Kidney epithelial cell (primary cell): ENCODE data around the gene PRAMEF1. TPM values are rescaled to one million over a fixed set of nuclear protein-coding genes. Genes with fewer than 3 reads are reported as not detected.

Source experiments
- DNase-seq: peaks from one replicate; pipeline ENCODE4 v3.0.0-alpha.2; 2010; ENCODE audit warnings: low read depth
- H3K27me3 ChIP-seq: 2 replicates; pipeline ENCODE4 v1.6.0; 2011; ENCODE audit warnings: low read length; ENCODE audit not compliant: control insufficient read depth, insufficient read depth
- H3K36me3 ChIP-seq: 2 replicates; pipeline ENCODE4 v1.5.1; 2011; ENCODE audit warnings: low read length; ENCODE audit not compliant: control insufficient read depth, insufficient read depth
- H3K4me3 ChIP-seq: 2 replicates; pipeline ENCODE4 v1.5.1; 2011; ENCODE audit warnings: low read depth, mild to moderate bottlenecking, control low read depth, low read length
- CTCF ChIP-seq: IDR thresholded peaks from 2 replicates; pipeline ENCODE4 v1.5.1; 2011; ENCODE audit warnings: mild to moderate bottlenecking, moderate library complexity, low read length, control low read depth, inconsistent platforms; ENCODE audit not compliant: insufficient read depth, poor library complexity, severe bottlenecking
- total RNA-seq: library from RNA; depleted of rRNA; stranded (reverse); fragments of >200 nt; gene quantifications from 2 replicates; pipeline ENCODE4 v1.2.3, GENCODE V29; 2015

Gene PRAMEF1
- total RNA-seq, 1 donor from 2014 or later = not detected

DNA sequence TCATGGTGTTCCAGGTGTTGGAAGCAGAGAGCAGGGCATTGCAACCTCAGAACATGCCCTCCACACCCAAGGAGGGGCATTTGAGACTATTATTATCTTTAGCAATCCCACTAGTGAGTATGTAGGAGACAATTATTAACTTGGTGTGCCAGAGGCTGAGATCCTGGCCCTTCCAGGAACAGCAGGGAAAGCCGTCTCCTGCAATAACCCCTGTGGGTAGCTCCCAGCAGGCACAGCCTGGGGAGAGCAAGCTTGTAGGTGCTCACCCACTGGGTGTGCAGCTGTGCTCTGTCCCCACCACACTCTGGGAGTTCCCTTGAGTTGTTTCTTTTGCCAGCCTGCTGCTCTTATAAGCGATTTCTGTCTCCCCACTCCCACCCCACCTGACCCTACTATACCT lies 34.9 kb upstream of the PRAMEF1 start:
- H3K4me3 ChIP-seq = no peak overlapping the region
- no peaks in the 10 kb centered on the region for H3K36me3 ChIP-seq
- TF ChIP-seq CTCF = no peak
- DNase-seq = no peak
- no peaks in the 10 kb centered on the region for H3K27me3 ChIP-seq

DNA sequence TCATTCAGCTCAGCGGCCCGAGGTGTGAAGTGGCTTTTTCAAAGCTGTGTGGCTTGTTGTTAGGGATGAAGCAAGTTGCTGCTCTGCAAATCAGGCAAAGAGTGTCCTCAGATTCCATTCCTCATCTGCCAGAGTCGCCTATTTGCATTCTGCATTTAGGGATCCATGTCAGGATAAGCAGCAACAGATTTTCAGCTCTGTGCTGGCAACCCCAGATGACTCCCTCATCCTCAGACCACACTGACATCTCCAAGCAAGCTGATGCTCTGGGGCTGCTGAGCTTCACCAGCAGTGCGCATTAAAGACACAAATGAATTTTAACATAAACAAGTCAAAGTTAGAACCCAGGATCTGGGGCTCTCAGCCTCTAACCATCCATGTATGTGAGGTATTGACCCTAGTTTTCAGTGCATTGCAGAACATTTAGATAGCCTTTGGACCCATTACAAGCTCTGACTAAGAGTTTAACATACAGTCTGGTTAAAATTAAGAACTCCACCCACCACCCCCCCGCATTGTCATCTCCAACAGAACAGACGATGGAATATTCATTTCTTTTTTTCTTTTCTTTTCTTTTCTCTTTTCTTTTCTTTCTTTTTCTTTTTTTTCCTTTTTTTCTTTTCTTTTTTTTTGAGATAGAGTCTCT lies 34.3 kb upstream of the PRAMEF1 start:
- H3K4me3 ChIP-seq = no peak overlapping the region
- TF ChIP-seq CTCF = no peak
- no peaks in the 10 kb centered on the region for H3K36me3 ChIP-seq
- no peaks in the 10 kb centered on the region for H3K27me3 ChIP-seq
- DNase-seq = no peak

- H3K27me3 ChIP-seq = no peaks in the 10 kb centered on the region
- no peaks in the 10 kb centered on the region for H3K36me3 ChIP-seq
- no peak for DNase-seq
- no peak overlapping the region for H3K4me3 ChIP-seq
- no peak for TF ChIP-seq CTCF
These were observed 33.4 kb upstream of the PRAMEF1 start for GRCh38 chr1:12757836-12758235.

DNA sequence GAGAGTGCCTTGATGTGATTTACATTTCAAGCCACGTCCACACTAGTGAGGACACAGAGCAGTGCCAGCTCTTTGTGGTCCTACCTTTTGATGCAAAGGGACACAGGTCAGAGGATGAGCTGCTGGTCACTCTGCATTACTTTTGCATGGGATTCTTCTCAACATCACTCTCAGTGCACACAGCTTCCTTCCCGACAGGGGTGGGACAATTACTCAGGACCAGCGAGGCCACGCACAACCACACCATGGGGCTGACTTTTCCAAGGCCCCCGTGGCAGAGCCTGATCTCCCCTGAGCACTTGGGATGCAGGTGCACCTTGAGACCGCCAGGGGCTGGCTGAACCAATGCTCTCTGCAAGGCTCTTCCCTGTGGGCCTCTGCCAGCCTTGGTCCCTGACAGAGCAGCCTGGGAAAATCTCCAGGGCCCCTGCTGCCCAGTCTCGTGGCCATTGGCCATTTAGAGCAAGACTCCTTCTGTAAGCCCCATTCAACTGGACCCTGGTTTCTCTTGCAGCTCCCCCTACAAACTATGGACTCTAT lies 30.9 kb upstream of the PRAMEF1 start:
- no peak for TF ChIP-seq CTCF
- DNase-seq = no peak
- H3K36me3 ChIP-seq = no peaks in the 10 kb centered on the region
- no peak overlapping the region for H3K4me3 ChIP-seq
- H3K27me3 ChIP-seq = no peaks in the 10 kb centered on the region

DNA sequence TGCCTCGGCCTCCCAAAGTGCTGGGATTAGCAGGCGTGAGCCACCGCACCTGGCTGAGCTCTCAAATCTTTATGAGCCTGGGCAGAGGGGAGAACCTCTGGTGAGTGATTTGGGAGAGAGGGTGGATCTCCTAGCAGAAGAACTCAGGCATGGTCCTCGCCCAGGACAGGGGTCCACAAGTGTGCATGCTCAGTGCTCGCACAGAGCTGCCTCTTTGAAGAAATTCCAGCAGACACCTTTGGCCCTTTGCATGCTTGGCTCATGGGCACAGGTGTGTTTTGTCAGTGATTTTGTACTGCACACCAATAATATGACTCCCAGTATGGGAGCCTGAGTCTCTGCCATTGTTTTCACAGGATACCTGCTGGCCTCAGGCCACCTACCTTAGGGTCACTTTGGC lies 29.4 kb upstream of the PRAMEF1 start:
- no peak for TF ChIP-seq CTCF
- Histone ChIP-seq H3K27me3 (no peaks in the 10 kb centered on the region), H3K36me3 (no peaks in the 10 kb centered on the region), H3K4me3 (no peak overlapping the region)
- DNase-seq = no peak

DNA sequence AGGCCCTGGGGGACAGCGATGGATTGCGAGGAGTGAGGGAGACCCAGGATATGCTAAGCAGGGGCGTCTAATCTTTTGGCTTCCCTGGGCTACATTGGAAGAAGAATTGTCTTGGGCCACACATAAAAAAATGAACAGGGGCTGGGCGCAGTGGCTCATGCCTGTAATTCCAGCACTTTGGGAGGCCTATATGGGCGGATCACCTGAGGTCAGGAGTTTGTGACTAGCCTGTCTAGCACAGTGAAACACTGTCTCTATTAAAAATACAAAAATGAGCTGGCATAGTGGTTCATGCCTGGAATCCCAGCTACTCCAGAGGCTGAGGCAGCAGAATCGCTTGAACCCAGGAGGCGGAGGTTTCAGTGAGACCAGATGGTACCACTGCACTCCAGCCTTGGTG lies 28.4 kb upstream of the PRAMEF1 start:
- no peak for TF ChIP-seq CTCF
- no peak overlapping the region for H3K4me3 ChIP-seq
- no peaks in the 10 kb centered on the region for H3K27me3 ChIP-seq
- H3K36me3 ChIP-seq = no peaks in the 10 kb centered on the region
- no peak for DNase-seq
